Measurements from ENCODE around the gene NCSTN.

NCSTN gene

DNA sequence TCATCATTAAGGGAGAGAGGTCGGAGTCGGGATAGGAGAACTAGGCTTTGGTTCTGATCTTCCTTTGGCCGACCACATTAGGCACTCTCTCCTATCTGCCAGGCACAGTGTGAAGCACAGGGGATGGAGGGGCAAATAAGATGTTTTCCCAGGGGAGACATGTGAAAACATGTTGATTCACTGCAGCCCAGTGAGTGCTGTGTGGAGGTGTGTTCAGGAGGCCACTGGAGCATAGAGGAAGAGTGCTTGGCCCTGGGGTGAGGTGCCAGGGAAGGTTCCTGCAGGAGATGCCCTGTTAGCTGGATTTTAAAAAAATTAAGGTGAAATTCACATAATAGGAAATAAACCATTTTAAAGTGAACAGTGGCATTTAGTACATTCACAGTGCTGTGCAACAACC is 60.9 kb downstream of the NCSTN start:
- Mint-ChIP-seq H3K27me3 (peaks cover 12% of the 10 kb centered on the region), H3K4me1 (peaks cover 9% of the 10 kb centered on the region), H3K4me3 (no peak overlapping the region), H3K9me3 (no peaks in the 10 kb centered on the region), H3K36me3 (no peaks in the 10 kb centered on the region), H3K27ac (no peak overlapping the region)

DNA sequence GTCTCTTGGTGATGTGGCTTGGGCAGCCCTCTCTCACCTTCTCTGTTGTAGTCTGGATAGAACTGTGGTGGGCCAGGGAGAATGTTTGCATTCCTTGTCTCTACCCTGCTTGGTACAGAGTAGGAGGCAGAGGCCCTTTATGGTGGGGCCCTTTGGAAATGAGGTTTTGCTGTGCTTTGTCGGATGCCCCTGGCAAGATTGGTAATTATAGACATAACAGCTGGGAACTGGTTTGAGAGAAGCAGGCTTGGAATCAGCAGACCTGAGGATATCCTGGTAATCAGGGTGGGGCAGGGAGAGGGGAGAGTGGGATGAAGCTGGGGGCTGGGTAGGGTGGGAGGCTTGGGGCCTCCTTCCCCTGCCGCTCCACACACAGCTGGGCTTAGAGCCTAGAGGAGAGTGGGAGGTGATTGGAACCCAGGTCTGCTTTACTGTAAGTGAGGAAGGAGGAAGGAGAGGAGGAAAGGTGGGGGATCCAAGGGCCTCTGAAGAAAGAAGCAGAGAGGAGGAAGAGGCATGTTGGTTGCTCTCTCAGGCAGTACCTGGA is 62.2 kb downstream of the NCSTN start:
- Mint-ChIP-seq H3K4me3 (no peak overlapping the region), H3K4me1 (peaks cover 8% of the 10 kb centered on the region), H3K27me3 (peaks cover 12% of the 10 kb centered on the region), H3K27ac (no peak overlapping the region), H3K9me3 (no peaks in the 10 kb centered on the region), H3K36me3 (no peaks in the 10 kb centered on the region)

DNA sequence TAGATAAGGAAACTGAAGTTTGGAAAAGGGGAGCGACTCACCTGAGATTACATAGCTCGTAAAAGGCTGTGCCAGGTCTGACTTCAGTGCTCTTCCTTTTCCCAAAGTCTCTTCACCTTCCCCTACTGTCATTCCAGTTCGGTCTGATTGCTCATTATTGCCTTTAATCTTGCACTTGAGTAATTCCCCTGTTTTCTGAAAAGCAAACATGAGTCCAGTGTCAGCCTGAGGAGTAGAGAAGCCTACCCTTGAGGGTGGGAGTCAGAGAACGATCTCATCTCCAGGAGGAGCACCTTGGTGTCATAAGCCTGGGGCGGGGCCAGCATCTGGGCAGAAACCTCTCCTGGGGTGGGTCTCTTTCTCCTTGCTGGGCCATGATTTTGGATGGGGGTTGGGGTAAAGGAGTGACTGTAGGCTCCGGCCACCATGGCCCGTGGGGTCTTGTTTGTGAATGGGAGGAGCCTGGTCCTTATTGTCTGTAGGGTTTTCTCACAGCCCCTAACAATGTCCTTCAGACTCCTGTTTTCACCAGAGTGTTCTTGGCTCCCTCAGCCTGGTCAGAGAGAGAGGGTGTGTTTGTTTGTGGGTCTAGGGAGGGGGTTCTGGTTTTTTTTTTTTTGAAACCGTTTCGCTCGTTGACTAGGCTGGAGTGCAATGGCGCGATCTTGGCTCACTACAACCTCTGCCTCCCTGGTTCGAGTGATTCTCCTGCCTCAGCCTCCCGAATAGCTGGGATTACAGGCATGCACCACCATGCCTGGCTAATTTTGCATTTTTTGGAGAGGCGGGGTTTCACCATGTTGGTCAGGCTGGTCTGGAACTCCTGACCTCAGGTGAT is 63.2 kb downstream of the NCSTN start:
- H3K4me3 Mint-ChIP-seq = no peak overlapping the region
- H3K27ac Mint-ChIP-seq = no peak overlapping the region
- H3K36me3 Mint-ChIP-seq = no peaks in the 10 kb centered on the region
- H3K27me3 Mint-ChIP-seq = peaks cover 8% of the 10 kb centered on the region
- H3K9me3 Mint-ChIP-seq = no peaks in the 10 kb centered on the region
- H3K4me1 Mint-ChIP-seq = peaks cover 4% of the 10 kb centered on the region

DNA sequence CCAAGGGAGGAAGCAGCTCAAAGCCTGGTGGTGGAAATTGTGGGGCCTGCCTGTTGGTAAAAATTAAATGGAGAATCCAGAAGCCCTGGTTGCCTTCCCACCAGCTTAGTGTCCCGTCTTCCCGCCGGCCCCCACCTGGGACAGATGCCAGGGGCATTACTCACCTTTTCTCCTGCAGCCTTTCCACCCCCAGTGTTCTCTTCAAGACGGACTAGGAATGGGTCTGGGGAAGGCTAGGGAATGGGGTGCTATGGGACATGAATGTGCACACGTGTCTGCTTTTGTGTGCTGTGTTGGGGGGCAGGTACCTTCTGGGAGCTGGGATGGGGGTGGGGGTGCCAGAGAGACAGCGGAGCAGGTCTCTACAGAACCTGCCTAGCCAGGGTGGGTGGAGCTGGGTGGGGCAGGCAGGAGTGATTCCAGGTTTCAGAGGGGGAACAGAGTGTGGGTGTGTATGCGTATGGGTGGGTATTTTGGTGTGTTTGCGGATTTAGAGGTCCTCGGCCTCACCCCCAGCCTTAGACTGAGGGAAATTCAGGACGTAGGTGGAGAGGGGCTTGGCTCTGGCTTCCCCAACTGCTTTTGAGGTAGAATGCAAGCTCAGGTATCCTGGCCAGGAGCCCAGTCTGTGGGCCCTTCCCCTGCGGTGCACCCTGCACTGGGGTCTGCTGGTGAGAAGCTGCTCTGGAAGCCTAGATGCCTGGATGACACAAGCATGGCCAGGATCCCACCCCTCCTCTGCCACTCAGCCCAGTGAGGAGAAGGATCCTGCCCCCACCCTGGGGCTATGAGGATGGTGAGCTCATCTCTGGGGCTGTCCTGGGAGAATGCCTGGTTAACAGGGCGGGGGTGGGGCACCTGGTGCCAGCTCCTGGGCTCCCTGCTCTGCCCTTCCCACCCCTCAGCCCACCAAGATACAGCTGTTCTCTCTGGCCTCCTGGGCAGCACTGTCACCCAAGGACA is 64.9 kb downstream of the NCSTN start:
- H3K36me3 Mint-ChIP-seq = no peaks in the 10 kb centered on the region
- H3K27ac Mint-ChIP-seq = no peak overlapping the region
- H3K9me3 Mint-ChIP-seq = no peaks in the 10 kb centered on the region
- no peaks in the 10 kb centered on the region for H3K4me1 Mint-ChIP-seq
- H3K4me3 Mint-ChIP-seq = no peak overlapping the region
- H3K27me3 Mint-ChIP-seq = no peaks in the 10 kb centered on the region
